Loucy (cell line): ENCODE results near the gene CENPS.

Experiments used
- EZH2phosphoT487 ChIP-seq: fragments of 200-600 bp; IDR thresholded peaks from 2 replicates; pipeline ENCODE4 v1.6.1; 2018; ENCODE audit warnings: antibody characterized with exemption, mild to moderate bottlenecking, moderate library complexity, borderline replicate concordance
- TF ChIP-seq, protein P1 (sequence below): fragments of 200-600 bp; sonication (generic); conservative IDR thresholded peaks from 2 replicates; pipeline ENCODE4 v1.5.1; 2014; ENCODE audit warnings: mild to moderate bottlenecking, antibody characterized with exemption, low read length

DNA sequence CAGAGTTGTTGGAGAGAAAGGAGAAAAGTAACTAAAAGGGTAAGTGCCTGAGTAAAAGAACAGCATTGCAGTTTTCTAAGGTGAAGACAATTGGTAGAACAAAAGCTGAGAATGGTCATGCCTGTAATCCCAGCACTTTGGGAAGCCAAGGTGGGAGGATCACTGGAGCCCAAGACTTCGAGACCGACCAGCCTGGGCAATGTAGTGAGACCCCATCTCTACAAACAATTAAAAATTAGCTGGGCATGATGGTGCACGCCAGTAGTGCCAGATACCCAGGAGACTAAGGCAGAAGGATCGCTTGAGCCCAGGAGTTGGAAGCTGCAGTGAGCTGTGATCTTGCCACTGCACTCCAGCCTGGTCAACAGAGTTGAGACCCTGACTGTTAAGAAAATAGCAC, 46.6 kb upstream of the CENPS start:
- TF ChIP-seq, protein P1, sequence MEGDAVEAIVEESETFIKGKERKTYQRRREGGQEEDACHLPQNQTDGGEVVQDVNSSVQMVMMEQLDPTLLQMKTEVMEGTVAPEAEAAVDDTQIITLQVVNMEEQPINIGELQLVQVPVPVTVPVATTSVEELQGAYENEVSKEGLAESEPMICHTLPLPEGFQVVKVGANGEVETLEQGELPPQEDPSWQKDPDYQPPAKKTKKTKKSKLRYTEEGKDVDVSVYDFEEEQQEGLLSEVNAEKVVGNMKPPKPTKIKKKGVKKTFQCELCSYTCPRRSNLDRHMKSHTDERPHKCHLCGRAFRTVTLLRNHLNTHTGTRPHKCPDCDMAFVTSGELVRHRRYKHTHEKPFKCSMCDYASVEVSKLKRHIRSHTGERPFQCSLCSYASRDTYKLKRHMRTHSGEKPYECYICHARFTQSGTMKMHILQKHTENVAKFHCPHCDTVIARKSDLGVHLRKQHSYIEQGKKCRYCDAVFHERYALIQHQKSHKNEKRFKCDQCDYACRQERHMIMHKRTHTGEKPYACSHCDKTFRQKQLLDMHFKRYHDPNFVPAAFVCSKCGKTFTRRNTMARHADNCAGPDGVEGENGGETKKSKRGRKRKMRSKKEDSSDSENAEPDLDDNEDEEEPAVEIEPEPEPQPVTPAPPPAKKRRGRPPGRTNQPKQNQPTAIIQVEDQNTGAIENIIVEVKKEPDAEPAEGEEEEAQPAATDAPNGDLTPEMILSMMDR: no peak
- no peak for TF ChIP-seq EZH2phosphoT487
